Gastrocnemius medialis (tissue), 4 donors: ENCODE data around the gene ANKRD9.

ENCODE experiments used
- POLR2A ChIP-seq, 2 donors: fragments of 450-650 bp; IDR thresholded peaks; one replicate each; pipeline ENCODE4 v1.6.1; 2017; ENCODE audit warnings: antibody characterized with exemption in 2 of 2, mild to moderate bottlenecking in 2 of 2, moderate library complexity in 2 of 2
- TF ChIP-seq, protein P1 (sequence below), 5 experiments: fragments of 450-650 bp in 3 of 5; fragments of 200-600 bp in 2 of 5; sonication (generic) in 2 of 5; IDR thresholded peaks in 4 of 5; conservative IDR thresholded peaks in 1 of 5; 1 replicate in 4 of 5; 2 replicates in 1 of 5; pipeline ENCODE4 v1.5.1; 2016 to 2019; ENCODE audit warnings: antibody characterized with exemption in 5 of 5, mild to moderate bottlenecking in 3 of 5, moderate library complexity in 3 of 5

DNA sequence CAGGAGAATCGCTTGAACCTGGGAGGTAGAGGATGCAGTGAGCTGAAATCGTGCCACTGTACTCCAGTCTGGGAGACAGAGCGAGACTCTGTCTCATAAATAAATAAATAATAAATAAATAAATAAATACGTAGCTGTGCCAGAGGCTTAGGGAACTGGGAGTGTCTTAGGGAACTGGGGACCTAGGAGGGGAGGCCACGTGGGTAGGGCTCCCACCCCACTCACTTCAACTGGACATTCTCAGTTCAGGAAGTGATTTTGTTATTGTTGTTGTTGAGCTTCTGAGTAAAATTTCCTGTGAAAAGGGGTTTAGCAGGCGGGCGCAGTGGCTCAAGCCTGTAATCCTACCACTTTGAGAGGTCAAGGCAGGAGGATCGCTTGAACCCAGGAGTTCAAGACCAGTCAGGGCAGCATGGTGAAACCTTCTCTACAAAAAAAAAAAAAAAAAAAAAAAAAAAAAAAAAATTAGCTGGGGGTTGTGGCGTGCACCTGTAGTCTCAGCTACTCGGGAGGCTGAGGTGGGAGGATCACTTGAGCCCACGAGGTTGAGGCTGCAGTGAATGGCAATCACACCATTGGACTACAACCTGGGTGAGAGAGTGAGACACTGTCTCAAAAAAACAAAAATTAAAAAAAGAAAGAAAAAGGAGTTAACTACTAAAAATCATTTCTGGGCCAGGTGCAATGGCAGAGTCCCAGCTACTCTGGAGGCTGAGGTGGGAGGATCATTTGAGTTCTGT, 19.0 kb upstream of the ANKRD9 start:
- TF ChIP-seq POLR2A (IDR thresholded peaks at IDR 0.05) = no peak
- TF ChIP-seq, protein P1, sequence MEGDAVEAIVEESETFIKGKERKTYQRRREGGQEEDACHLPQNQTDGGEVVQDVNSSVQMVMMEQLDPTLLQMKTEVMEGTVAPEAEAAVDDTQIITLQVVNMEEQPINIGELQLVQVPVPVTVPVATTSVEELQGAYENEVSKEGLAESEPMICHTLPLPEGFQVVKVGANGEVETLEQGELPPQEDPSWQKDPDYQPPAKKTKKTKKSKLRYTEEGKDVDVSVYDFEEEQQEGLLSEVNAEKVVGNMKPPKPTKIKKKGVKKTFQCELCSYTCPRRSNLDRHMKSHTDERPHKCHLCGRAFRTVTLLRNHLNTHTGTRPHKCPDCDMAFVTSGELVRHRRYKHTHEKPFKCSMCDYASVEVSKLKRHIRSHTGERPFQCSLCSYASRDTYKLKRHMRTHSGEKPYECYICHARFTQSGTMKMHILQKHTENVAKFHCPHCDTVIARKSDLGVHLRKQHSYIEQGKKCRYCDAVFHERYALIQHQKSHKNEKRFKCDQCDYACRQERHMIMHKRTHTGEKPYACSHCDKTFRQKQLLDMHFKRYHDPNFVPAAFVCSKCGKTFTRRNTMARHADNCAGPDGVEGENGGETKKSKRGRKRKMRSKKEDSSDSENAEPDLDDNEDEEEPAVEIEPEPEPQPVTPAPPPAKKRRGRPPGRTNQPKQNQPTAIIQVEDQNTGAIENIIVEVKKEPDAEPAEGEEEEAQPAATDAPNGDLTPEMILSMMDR (IDR thresholded peaks at IDR 0.05 in 4 of 5, conservative IDR thresholded peaks at IDR 0.05 in 1 of 5) = no peak
